ENCODE data around the gene PRDM16. TPM values are rescaled to one million over a fixed set of nuclear protein-coding genes. Genes with fewer than 3 reads are reported as not detected.
A peak's percentile ranks its signal among the peaks of the same experiment; 100 is the strongest.

Gene PRDM16
- total RNA-seq, 4 donors from 2014 or later: 5.9 to 41.7 (median 11.2) TPM

DNA sequence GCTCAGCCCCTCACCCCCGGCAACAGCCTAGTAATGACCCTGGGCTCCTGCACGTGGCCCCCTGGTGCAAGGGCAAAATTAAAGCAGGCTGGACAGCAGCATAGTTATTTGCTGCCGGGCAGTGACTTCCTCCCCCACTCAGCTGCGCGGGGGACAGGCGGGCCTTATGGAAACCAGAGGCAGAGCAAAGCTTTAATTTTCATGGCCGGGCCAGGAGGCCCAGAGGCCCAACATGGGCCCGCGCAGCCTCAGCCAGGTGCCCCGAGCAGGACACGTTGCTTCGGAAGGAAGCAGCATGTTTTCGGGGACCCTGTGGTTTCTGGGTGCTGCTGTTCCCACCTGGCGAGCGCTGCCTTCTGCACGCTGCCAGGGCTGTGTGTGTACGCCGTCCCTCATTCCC, 295.5 kb downstream of the PRDM16 start:
- H3K27me3 ChIP-seq: no peaks in the 10 kb centered on the region
- 75 to 76% methylated on average over 13 to 16 of the region's 18 CpGs for WGBS, 2 donors
- DNase-seq (ENCODE audit: low spot score in 2 of 2): no peak

DNA sequence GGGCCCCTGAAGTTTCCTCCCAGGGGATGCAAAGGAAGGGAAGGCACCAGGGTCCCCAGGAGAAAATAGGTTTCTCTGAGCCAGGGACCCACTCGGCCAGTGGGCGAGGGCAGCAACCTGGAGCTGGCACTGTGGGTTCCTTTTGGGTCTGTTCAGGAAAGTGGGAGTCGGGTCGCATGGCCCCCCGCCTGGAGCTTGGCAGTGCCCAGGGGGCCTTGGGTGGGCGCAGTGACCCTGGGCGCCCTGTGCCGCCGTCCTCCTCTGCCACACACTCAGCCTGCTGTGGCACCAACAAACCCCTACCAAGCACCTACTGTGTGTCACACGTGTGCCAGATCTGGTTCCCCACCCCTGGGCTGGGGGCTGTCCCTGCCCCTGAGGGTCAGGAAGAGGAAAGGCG, 296.0 kb downstream of the PRDM16 start:
- H3K4me3 ChIP-seq: no peak overlapping the region
- no peaks in the 10 kb centered on the region for H3K36me3 ChIP-seq
- no peak for TF ChIP-seq EP300 (IDR thresholded peaks at IDR 0.05)
- no peak for TF ChIP-seq POLR2A (IDR thresholded peaks at IDR 0.05)
- TF ChIP-seq, protein P1, sequence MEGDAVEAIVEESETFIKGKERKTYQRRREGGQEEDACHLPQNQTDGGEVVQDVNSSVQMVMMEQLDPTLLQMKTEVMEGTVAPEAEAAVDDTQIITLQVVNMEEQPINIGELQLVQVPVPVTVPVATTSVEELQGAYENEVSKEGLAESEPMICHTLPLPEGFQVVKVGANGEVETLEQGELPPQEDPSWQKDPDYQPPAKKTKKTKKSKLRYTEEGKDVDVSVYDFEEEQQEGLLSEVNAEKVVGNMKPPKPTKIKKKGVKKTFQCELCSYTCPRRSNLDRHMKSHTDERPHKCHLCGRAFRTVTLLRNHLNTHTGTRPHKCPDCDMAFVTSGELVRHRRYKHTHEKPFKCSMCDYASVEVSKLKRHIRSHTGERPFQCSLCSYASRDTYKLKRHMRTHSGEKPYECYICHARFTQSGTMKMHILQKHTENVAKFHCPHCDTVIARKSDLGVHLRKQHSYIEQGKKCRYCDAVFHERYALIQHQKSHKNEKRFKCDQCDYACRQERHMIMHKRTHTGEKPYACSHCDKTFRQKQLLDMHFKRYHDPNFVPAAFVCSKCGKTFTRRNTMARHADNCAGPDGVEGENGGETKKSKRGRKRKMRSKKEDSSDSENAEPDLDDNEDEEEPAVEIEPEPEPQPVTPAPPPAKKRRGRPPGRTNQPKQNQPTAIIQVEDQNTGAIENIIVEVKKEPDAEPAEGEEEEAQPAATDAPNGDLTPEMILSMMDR (IDR thresholded peaks at IDR 0.05): no peak
- DNase-seq (ENCODE audit: low spot score in 2 of 2): no peak
- H3K9me3 ChIP-seq: no peaks in the 10 kb centered on the region
- H3K4me1 ChIP-seq: peaks cover 0 to 53% (median 11%) of the 10 kb centered on the region in 4 donors
- 78 to 79% methylated on average over 11 of the region's 11 CpGs for WGBS, 2 donors
- peak overlapping the region in 1 of 4 donors; percentile 90 for H3K27ac ChIP-seq
- H3K27me3 ChIP-seq: no peaks in the 10 kb centered on the region

More for the DNA sequence above, 295.5 kb downstream of the PRDM16 start:
- no peaks in the 10 kb centered on the region for H3K9me3 ChIP-seq
- no peak overlapping the region for H3K4me3 ChIP-seq
- TF ChIP-seq EP300 (IDR thresholded peaks at IDR 0.05) (no peak), POLR2A (IDR thresholded peaks at IDR 0.05) (no peak)
- TF ChIP-seq, protein P1 (IDR thresholded peaks at IDR 0.05): no peak
- H3K36me3 ChIP-seq: no peaks in the 10 kb centered on the region
- peaks cover 0 to 51% (median 11%) of the 10 kb centered on the region in 4 donors for H3K4me1 ChIP-seq
- H3K27ac ChIP-seq: peak overlapping the region in 1 of 4 donors; percentile 90

DNA sequence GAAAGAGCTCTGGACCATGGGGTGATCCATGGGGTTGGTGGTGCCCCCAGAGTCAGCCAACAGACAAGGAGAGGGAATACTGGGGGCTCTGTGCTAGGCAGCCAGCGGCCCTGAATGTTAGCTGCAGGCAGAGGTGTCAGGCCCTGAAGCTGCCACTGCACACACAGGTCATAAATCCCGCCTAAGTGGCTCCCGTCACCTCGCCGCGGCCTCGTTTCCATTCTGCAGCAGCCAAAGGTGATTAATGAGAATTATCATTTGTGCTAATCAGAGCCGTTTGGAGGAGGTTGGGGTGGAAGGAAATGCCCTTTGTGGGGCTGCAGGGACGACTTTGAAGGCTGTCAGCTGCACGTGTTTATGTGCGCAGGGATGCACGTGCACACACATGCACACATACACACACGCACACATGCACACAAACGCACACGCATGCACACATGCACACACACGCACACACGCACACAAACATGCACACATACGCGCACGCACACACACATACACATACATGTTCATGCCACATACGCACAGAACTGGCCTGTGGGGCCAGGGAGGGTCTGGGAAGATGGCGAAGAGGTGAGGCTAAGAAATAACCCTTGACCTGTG, 296.6 kb downstream of the PRDM16 start:
- H3K36me3 ChIP-seq: no peaks in the 10 kb centered on the region
- H3K4me1 ChIP-seq: peaks cover 0 to 58% (median 11%) of the 10 kb centered on the region in 4 donors
- WGBS, 2 donors: 68 to 70% methylated on average over 22 of the region's 22 CpGs
- no peaks in the 10 kb centered on the region for H3K27me3 ChIP-seq
- H3K4me3 ChIP-seq: peak overlapping the region in 1 of 4 donors; percentile 20
- H3K9me3 ChIP-seq: no peaks in the 10 kb centered on the region
- no peak for DNase-seq (ENCODE audit: low spot score in 2 of 2)
- no peak for TF ChIP-seq EP300 (IDR thresholded peaks at IDR 0.05)
- peak overlapping the region in 3 of 4 donors; percentile 83 to 90 (median 86) for H3K27ac ChIP-seq

DNA sequence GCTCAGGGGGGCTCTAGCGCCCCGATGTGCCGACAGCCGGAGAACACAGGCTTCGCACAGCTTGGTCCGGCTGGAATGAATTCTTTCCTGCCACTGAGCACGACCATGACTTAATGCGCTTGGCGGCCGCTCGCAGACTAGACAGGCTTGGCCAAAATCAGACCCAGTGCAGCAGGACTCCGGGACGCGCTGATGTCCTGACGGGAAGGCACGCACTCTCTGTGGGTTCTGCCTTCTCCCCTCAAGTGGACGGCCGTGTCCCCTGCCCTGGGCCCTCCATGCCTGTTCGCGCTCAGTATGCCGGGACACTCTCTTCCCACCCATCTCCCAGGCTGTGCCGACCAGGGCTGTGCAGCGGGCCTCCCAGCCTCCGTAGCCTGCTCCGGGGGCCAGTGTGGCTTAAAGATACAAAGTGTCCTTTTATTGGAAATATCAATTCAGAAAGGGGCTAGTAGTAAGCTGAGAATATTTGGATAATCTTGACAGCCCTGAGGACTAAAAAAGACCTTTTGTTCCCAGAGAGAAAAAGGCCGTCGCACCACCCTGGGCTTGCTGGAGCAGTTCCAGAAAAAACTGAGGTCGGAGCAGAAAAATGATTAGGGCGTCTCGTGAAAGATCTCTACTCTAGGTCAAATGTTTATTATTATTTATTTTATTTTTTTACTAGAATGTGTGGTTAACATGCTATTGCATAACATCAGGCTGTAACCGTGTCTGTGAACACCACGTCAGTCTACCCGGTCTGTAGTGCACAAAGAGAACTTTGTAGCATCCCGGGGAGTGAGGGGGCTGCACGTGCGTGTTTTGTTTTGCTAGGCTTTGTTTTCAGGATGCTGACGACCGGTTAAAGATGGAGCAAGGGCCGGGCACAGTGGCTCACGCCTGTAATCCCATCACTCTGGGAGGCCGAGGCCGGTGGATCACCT, 297.4 kb downstream of the PRDM16 start:
- peak in 1 of 2 donors; percentile 57 for DNase-seq (ENCODE audit: low spot score in 2 of 2)
- TF ChIP-seq, protein P1 (IDR thresholded peaks at IDR 0.05): no peak
- TF ChIP-seq POLR2A (IDR thresholded peaks at IDR 0.05): no peak
- peak in 1 of 2 donors; percentile 77 for TF ChIP-seq EP300 (IDR thresholded peaks at IDR 0.05)
- Histone ChIP-seq H3K4me1 (peaks cover 0 to 59% (median 11%) of the 10 kb centered on the region in 4 donors), H3K27ac (peak overlapping the region; percentile 64 to 90 (median 88)), H3K4me3 (peak overlapping the region in 1 of 4 donors; percentile 20), H3K9me3 (no peaks in the 10 kb centered on the region), H3K36me3 (no peaks in the 10 kb centered on the region), H3K27me3 (no peaks in the 10 kb centered on the region)
- WGBS, 2 donors: 26 to 28% methylated on average over 39 to 40 of the region's 42 CpGs

DNA sequence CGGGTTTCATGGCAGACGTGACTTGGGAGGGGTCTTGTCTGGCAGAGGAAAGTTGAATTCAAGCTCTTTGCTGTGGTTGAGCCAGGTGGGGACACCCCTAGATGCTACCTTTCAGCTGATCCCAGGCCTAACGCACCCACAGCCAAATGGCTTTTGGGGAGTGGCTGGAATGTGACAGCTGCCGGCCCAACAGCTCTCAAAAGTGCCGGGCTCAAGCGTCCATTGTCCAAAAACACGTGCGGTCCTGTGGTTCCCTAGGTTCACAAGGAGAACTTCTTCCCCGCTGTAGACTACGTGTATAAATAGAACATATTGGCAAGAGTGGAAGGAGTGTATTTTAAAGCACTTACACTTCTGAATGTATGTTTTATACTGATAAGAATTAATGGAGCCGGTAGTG, 298.4 kb downstream of the PRDM16 start:
- TF ChIP-seq POLR2A (IDR thresholded peaks at IDR 0.05): no peak
- TF ChIP-seq EP300 (IDR thresholded peaks at IDR 0.05): no peak
- TF ChIP-seq, protein P1 (IDR thresholded peaks at IDR 0.05): no peak
- no peaks in the 10 kb centered on the region for H3K27me3 ChIP-seq
- H3K27ac ChIP-seq: peak overlapping the region in 2 of 4 donors; percentile 90
- H3K4me1 ChIP-seq: peaks cover 0 to 62% (median 11%) of the 10 kb centered on the region in 4 donors
- no peaks in the 10 kb centered on the region for H3K9me3 ChIP-seq
- no peak overlapping the region for H3K4me3 ChIP-seq
- no peaks in the 10 kb centered on the region for H3K36me3 ChIP-seq
- no peak for DNase-seq (ENCODE audit: low spot score in 2 of 2)
- whole genome bisulfite sequencing, 2 donors: 84 to 87% methylated on average over 11 of the region's 11 CpGs
